ENCODE data around the gene LCOR. TPM values are rescaled to one million over a fixed set of nuclear protein-coding genes. Genes with fewer than 3 reads are reported as not detected.
A peak's percentile ranks its signal among the peaks of the same experiment; 100 is the strongest.

Gene LCOR
- total RNA-seq, 1 donor from 2014 or later, result 29.4 TPM

DNA sequence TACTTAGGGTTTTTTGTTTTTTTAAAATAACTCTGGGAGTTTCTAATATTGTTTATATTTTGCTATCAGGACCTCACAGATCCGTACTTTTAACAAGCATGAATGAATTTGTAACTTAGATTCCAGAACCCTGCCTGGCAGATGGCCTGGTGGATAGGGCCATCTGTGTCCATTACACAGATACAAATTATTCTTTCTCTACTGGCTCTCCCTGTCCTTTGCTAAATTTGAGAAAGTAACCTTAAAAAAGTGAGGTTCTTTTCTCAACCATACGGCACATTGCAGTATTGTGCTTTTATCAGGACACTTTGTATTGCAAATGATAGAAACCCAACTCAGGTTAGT is 26.6 kb downstream of the LCOR start:
- TF ChIP-seq, protein P1, sequence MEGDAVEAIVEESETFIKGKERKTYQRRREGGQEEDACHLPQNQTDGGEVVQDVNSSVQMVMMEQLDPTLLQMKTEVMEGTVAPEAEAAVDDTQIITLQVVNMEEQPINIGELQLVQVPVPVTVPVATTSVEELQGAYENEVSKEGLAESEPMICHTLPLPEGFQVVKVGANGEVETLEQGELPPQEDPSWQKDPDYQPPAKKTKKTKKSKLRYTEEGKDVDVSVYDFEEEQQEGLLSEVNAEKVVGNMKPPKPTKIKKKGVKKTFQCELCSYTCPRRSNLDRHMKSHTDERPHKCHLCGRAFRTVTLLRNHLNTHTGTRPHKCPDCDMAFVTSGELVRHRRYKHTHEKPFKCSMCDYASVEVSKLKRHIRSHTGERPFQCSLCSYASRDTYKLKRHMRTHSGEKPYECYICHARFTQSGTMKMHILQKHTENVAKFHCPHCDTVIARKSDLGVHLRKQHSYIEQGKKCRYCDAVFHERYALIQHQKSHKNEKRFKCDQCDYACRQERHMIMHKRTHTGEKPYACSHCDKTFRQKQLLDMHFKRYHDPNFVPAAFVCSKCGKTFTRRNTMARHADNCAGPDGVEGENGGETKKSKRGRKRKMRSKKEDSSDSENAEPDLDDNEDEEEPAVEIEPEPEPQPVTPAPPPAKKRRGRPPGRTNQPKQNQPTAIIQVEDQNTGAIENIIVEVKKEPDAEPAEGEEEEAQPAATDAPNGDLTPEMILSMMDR (IDR thresholded peaks at IDR 0.05), result no peak
- Mint-ChIP-seq H3K9me3 (ENCODE audit: low read depth) (no peaks in the 10 kb centered on the region), H3K4me3 (ENCODE audit: unreplicated experiment) (no peak overlapping the region), H3K4me1 (ENCODE audit: low read depth) (peaks cover 29% of the 10 kb centered on the region), H3K27ac (ENCODE audit: unreplicated experiment) (no peak overlapping the region), H3K27me3 (ENCODE audit: low read depth) (no peaks in the 10 kb centered on the region), H3K36me3 (ENCODE audit: low read depth) (no peaks in the 10 kb centered on the region)
- no peak for DNase-seq (ENCODE audit: low spot score)

DNA sequence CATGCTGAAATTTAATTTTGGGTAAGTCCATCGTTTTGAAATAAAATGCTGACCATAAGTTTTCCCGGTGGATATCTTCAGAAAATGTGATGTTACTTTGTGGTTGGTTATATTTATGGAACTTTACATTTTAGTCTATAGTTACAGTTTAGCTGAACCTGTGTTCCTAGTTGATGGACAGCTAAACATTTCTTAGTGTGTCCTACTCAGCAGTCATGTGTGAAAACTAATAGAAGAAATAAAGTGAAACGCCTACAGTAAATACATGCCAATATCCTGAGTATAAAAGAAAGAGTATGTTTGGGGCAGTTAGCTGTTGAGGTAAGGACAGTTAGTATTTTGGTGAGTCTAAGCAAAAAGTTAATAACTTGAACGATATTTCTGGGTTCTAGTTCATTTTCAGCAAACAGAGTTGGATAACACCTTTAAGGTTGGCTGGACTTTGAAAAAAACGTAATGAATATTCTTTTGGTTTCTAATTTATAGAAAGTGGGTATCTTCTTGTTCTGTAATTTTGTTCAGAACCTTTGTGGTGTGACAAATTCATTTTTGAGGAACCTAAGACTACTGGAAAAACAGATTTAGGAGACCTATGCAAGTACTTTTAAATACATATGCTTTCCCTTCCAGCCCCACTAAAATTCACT is 28.7 kb downstream of the LCOR start:
- Mint-ChIP-seq H3K4me1 (ENCODE audit: low read depth) (peaks cover 44% of the 10 kb centered on the region), H3K27me3 (ENCODE audit: low read depth) (no peaks in the 10 kb centered on the region), H3K9me3 (ENCODE audit: low read depth) (no peaks in the 10 kb centered on the region), H3K36me3 (ENCODE audit: low read depth) (no peaks in the 10 kb centered on the region), H3K4me3 (ENCODE audit: unreplicated experiment) (no peak overlapping the region), H3K27ac (ENCODE audit: unreplicated experiment) (no peak overlapping the region)
- TF ChIP-seq, protein P1 (IDR thresholded peaks at IDR 0.05), result no peak
- DNase-seq (ENCODE audit: low spot score), result no peak

DNA sequence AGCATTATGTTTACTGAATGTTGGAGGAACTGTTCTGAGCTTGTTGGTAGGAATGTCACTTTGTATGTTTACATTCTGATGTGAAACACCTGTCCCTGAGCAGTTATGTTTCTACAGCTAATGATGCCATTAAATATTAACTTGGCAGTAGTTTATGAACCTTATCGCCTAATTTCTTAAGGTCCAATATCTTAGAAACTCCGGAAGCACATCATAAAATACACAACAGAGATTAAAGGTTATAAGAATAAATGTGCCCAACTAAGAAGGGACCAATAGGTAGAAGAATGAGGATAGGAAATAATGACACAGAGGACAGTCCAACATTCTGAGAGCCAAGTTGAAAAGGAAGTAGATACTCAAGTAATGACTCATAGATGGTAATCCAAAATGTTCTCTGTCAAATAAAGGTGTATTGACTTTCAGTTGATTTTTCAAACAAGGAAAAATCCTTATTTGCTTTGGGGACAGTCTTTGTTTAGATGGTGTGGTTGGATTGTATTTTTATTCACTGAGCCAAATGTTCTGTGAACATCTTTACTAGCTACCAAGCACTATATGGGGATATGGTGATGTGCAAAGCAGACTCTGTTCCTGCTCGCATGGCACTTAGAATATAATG is 31.9 kb downstream of the LCOR start:
- Mint-ChIP-seq H3K27ac (ENCODE audit: unreplicated experiment) (peak overlapping the region; percentile 46), H3K4me3 (ENCODE audit: unreplicated experiment) (no peak overlapping the region), H3K4me1 (ENCODE audit: low read depth) (peaks cover 29% of the 10 kb centered on the region), H3K36me3 (ENCODE audit: low read depth) (no peaks in the 10 kb centered on the region), H3K27me3 (ENCODE audit: low read depth) (no peaks in the 10 kb centered on the region), H3K9me3 (ENCODE audit: low read depth) (no peaks in the 10 kb centered on the region)
- no peak for DNase-seq (ENCODE audit: low spot score)
- TF ChIP-seq, protein P1 (IDR thresholded peaks at IDR 0.05), result no peak

DNA sequence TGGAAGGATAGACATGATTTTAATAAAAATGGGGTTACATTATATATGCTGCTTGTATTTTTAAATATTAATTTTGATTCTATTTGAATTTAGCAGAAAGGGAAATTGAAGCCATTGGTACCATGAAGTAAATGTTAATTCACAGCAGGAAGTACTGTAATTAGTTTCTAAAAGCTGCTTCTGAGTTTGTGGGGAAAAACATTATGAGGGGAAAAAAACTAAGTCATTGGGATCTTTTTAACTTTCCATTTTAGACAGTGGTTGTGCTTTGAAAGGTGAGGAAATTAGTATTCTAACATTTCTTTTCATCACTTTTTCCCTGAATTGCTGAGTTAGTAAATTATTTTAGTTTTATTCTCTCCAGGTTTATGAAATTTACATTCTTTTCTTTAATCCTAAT is 41.0 kb downstream of the LCOR start:
- H3K4me3 Mint-ChIP-seq (ENCODE audit: unreplicated experiment), result no peak overlapping the region
- H3K4me1 Mint-ChIP-seq (ENCODE audit: low read depth), result peaks cover 8% of the 10 kb centered on the region
- H3K27me3 Mint-ChIP-seq (ENCODE audit: low read depth), result no peaks in the 10 kb centered on the region
- H3K27ac Mint-ChIP-seq (ENCODE audit: unreplicated experiment), result no peak overlapping the region
- TF ChIP-seq, protein P1 (IDR thresholded peaks at IDR 0.05), result no peak
- no peak for DNase-seq (ENCODE audit: low spot score)
- no peaks in the 10 kb centered on the region for H3K9me3 Mint-ChIP-seq (ENCODE audit: low read depth)
- H3K36me3 Mint-ChIP-seq (ENCODE audit: low read depth), result no peaks in the 10 kb centered on the region

DNA sequence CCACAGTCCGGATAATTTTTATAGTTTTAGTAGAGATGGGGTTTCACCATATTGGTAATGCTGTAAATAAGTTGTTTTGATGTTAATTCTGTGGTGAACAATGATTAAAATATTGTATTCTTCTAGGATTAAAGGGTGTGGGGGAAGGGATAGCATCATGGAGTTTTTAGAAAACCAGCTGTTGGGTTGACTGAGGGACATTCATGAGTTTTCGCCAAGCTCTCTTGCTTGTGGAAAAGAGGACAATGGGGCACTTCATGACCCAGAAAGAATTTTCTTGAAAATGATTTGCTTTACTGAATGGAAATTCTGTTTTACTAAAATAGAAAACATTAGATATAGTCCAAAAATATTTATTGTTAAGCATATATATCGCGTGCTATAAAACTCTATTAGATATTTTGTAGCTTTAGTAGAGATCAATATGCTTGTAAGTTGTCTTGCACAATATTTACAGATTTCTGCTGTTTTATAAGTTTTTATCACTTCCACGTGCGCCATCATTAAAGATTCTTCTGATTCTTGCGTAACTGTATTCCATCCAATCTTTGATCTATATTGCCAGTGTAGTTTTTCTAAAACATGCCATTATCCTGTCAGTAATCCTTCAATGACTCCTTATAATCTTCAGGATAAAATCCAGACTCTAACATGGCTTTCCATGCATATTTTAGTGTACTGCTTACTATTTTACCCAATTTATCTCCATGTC is 41.8 kb downstream of the LCOR start:
- Mint-ChIP-seq H3K27me3 (ENCODE audit: low read depth) (no peaks in the 10 kb centered on the region), H3K9me3 (ENCODE audit: low read depth) (no peaks in the 10 kb centered on the region), H3K36me3 (ENCODE audit: low read depth) (no peaks in the 10 kb centered on the region), H3K27ac (ENCODE audit: unreplicated experiment) (no peak overlapping the region), H3K4me1 (ENCODE audit: low read depth) (peaks cover 11% of the 10 kb centered on the region), H3K4me3 (ENCODE audit: unreplicated experiment) (no peak overlapping the region)
- TF ChIP-seq, protein P1 (IDR thresholded peaks at IDR 0.05), result no peak
- DNase-seq (ENCODE audit: low spot score), result no peak
